Mammary epithelial cell (primary cell): ENCODE measurements around the gene NEK9.

Experiments used
- EZH2 ChIP-seq: IDR thresholded peaks from 2 replicates; pipeline ENCODE4 v1.6.1; 2012; ENCODE audit warnings: low read length, inconsistent platforms, borderline replicate concordance
- TF ChIP-seq, protein P1 (sequence below), 2 donors: IDR thresholded peaks in 1 of 2; conservative IDR thresholded peaks in 1 of 2; 2 replicates each; pipeline ENCODE4 v1.5.1; 2011 to 2012; ENCODE audit warnings: inconsistent platforms in 2 of 2, low read length in 2 of 2, mild to moderate bottlenecking in 2 of 2, control low read depth in 1 of 2, low read depth in 1 of 2; ENCODE audit not compliant: insufficient read depth in 1 of 2; ENCODE audit errors: extremely low read depth in 1 of 2

- TF ChIP-seq, protein P1, sequence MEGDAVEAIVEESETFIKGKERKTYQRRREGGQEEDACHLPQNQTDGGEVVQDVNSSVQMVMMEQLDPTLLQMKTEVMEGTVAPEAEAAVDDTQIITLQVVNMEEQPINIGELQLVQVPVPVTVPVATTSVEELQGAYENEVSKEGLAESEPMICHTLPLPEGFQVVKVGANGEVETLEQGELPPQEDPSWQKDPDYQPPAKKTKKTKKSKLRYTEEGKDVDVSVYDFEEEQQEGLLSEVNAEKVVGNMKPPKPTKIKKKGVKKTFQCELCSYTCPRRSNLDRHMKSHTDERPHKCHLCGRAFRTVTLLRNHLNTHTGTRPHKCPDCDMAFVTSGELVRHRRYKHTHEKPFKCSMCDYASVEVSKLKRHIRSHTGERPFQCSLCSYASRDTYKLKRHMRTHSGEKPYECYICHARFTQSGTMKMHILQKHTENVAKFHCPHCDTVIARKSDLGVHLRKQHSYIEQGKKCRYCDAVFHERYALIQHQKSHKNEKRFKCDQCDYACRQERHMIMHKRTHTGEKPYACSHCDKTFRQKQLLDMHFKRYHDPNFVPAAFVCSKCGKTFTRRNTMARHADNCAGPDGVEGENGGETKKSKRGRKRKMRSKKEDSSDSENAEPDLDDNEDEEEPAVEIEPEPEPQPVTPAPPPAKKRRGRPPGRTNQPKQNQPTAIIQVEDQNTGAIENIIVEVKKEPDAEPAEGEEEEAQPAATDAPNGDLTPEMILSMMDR (conservative IDR thresholded peaks at IDR 0.05 in 1 of 2, IDR thresholded peaks at IDR 0.05 in 1 of 2; ENCODE audit: extremely low read depth in 1 of 2, insufficient read depth in 1 of 2, low read depth in 1 of 2, low read length in 2 of 2), result peak; percentile 39 to 40
- no peak for TF ChIP-seq EZH2
Observed at GRCh38 chr14:75141967-75142366, 15.1 kb upstream of the NEK9 start.
